Body of pancreas (tissue), 4 donors: ENCODE results near the gene TMPRSS11D. TPM values are rescaled to one million over a fixed set of nuclear protein-coding genes. Genes with fewer than 3 reads are reported as not detected.

Source experiments
- ATAC-seq: fragments of 150-250 bp; one replicate; pipeline ENCODE4 v1.9.1; 2016
- DNase-seq, 4 donors: peaks; one replicate each; pipeline ENCODE4 v3.0.0-alpha.2; 2019
- H3K27ac ChIP-seq, 4 donors: fragments of 200-600 bp; sonication (generic); 1 replicate in 3 of 4; 2 replicates in 1 of 4; pipeline versions ENCODE4 v1.5.1 to v1.6.1; 2016 to 2019; ENCODE audit warnings: mild to moderate bottlenecking in 1 of 4, mixed read lengths in 1 of 4, moderate library complexity in 1 of 4
- H3K27me3 ChIP-seq, 2 donors: fragments of 200-600 bp; sonication (generic); one replicate each; pipeline ENCODE4 v1.6.0; 2016; ENCODE audit warnings: mild to moderate bottlenecking in 1 of 2
- H3K36me3 ChIP-seq, 2 donors: fragments of 200-600 bp; sonication (generic); replicated peaks in 1 of 2; 2 replicates each; pipeline ENCODE4 v1.5.1; 2016; ENCODE audit warnings: low read depth in 2 of 2; ENCODE audit not compliant: insufficient read depth in 1 of 2
- H3K4me1 ChIP-seq: fragments of 200-600 bp; sonication (generic); one replicate; pipeline ENCODE4 v1.6.0; 2016
- H3K4me3 ChIP-seq, 2 donors: fragments of 200-600 bp; sonication (generic); 1 replicate in 1 of 2; 2 replicates in 1 of 2; pipeline ENCODE4 v1.5.1; 2016 to 2019
- H3K9me3 ChIP-seq, 3 donors: fragments of 200-600 bp; sonication (generic); 1 replicate in 2 of 3; 2 replicates in 1 of 3; pipeline ENCODE4 v1.5.1; 2016
- POLR2A ChIP-seq, 3 donors: fragments of 450-650 bp; IDR thresholded peaks; one replicate each; pipeline ENCODE4 v1.6.1; 2016; ENCODE audit warnings: antibody characterized with exemption in 3 of 3, mild to moderate bottlenecking in 2 of 3
- WGBS, 2 donors: methylation state at CpG; one replicate each; pipeline ENCODE4 v1.1.5; 2017; 5-methylcytosine and 5-hydroxymethylcytosine counted together
- intact Hi-C: fragments of 100-400 bp; cut with DNase I; formaldehyde crosslinking; loops from one replicate; pipeline ENCODE4 v1.15.1; 2023
- total RNA-seq, 2 donors: library from RNA; depleted of rRNA; stranded (reverse); fragments of >200 nt; gene quantifications; one replicate each; pipeline ENCODE4 v1.1.0, GENCODE V29; 2016
- TF ChIP-seq, protein P1 (sequence below), 7 experiments: fragments of 450-650 bp in 4 of 7; fragments of 200-600 bp in 3 of 7; sonication (generic) in 3 of 7; IDR thresholded peaks; one replicate each; pipeline ENCODE4 v1.5.1; 2016 to 2019; ENCODE audit warnings: antibody characterized with exemption in 7 of 7

The TMPRSS11D gene, protein sequence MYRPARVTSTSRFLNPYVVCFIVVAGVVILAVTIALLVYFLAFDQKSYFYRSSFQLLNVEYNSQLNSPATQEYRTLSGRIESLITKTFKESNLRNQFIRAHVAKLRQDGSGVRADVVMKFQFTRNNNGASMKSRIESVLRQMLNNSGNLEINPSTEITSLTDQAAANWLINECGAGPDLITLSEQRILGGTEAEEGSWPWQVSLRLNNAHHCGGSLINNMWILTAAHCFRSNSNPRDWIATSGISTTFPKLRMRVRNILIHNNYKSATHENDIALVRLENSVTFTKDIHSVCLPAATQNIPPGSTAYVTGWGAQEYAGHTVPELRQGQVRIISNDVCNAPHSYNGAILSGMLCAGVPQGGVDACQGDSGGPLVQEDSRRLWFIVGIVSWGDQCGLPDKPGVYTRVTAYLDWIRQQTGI
- not detected for total RNA-seq

DNA sequence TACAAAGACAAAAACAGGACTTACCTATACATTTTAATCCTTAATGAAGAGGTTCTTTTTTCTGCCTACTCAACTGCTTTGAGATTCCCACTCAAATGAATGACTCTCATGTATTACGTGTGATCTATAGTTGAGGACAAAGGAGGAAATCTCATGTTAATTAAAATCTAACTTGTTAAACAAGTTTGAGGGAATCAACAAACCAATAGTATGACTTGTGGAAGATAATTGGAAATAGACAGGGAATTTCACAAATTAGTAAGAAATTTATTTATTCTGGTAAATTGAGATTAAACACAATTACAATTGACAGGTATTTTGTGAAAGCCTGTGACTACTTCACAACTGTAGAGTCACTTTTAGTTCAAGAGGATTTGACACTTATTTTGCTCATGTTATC, at the start of gene TMPRSS11D:
TMPRSS11D (minus strand) TSS at position 101 of the 400 bp plus-strand sequence; CDS start at position 32, 69 bp downstream.
- Histone ChIP-seq H3K27ac (no peak within 1 kb of the TSS), H3K9me3 (no peaks in the 10 kb centered on the region), H3K36me3 (no peaks in the 10 kb centered on the region), H3K4me3 (no peak within 1 kb of the TSS), H3K4me1 (no peaks in the 10 kb centered on the region), H3K27me3 (no peaks in the 10 kb centered on the region)
- no peak for DNase-seq
- TF ChIP-seq, protein P1, sequence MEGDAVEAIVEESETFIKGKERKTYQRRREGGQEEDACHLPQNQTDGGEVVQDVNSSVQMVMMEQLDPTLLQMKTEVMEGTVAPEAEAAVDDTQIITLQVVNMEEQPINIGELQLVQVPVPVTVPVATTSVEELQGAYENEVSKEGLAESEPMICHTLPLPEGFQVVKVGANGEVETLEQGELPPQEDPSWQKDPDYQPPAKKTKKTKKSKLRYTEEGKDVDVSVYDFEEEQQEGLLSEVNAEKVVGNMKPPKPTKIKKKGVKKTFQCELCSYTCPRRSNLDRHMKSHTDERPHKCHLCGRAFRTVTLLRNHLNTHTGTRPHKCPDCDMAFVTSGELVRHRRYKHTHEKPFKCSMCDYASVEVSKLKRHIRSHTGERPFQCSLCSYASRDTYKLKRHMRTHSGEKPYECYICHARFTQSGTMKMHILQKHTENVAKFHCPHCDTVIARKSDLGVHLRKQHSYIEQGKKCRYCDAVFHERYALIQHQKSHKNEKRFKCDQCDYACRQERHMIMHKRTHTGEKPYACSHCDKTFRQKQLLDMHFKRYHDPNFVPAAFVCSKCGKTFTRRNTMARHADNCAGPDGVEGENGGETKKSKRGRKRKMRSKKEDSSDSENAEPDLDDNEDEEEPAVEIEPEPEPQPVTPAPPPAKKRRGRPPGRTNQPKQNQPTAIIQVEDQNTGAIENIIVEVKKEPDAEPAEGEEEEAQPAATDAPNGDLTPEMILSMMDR (IDR thresholded peaks at IDR 0.05): no peak
- TF ChIP-seq POLR2A (IDR thresholded peaks at IDR 0.05): no peak
- 83 to 84% methylated on average over 1 of the region's 1 CpG for WGBS, 2 donors
- ATAC-seq: no peak
- intact Hi-C loops: no loop called here

DNA sequence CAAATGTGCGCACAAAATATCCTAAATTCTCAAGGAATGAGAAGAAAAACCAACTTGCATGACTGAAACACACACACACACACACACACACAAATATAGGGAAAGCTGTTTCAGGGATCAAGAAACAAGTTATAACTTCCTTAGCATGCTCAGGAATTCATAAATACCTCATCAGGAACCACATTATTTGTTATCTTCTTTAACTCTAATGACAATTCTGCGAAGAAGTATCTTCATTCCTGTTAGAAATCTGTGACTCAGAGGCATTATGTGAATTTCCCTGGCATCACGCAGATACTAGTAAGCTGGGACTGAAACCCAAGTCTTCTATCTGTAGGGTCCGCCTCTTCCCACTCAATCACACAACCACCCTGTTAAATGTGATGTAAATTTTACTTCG, 49.2 kb upstream of the TMPRSS11D start:
- Histone ChIP-seq H3K27ac (no peak overlapping the region), H3K27me3 (no peaks in the 10 kb centered on the region), H3K4me1 (no peaks in the 10 kb centered on the region), H3K4me3 (no peak overlapping the region), H3K36me3 (no peaks in the 10 kb centered on the region), H3K9me3 (no peaks in the 10 kb centered on the region)
- DNase-seq (no peak), ATAC-seq (no peak)
- TF ChIP-seq POLR2A (IDR thresholded peaks at IDR 0.05): no peak
- intact Hi-C loops: no loop called here
- 83 to 89% methylated on average over 5 of the region's 5 CpGs for WGBS, 2 donors

DNA sequence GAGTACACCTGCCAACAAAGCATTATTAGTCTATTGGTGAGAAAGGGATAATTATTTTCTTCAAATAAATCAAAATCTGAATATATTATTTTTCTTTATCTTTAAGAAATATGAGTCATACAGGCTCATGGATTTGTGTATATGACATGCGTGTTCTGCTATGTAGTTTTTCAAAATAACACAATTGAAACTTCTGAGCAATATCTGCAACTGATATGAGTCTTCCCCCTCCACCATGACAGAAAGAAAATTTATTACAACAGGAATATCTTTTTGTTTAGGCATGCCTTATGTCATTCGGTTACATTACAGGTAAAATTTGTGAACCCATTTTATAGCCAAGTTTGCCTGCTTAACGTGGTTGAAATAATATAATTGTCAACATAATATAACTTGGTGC, 47.5 kb upstream of the TMPRSS11D start:
- DNase-seq (no peak), ATAC-seq (no peak)
- 81 to 89% methylated on average over 3 of the region's 3 CpGs for WGBS, 2 donors
- no peak overlapping the region for H3K27ac ChIP-seq
- no peaks in the 10 kb centered on the region for H3K4me1 ChIP-seq
- H3K4me3 ChIP-seq: no peak overlapping the region
- H3K9me3 ChIP-seq: no peaks in the 10 kb centered on the region
- H3K36me3 ChIP-seq: no peaks in the 10 kb centered on the region
- TF ChIP-seq, protein P1 (IDR thresholded peaks at IDR 0.05): no peak
- TF ChIP-seq POLR2A (IDR thresholded peaks at IDR 0.05): no peak
- intact Hi-C loops: no loop called here
- H3K27me3 ChIP-seq: no peaks in the 10 kb centered on the region

DNA sequence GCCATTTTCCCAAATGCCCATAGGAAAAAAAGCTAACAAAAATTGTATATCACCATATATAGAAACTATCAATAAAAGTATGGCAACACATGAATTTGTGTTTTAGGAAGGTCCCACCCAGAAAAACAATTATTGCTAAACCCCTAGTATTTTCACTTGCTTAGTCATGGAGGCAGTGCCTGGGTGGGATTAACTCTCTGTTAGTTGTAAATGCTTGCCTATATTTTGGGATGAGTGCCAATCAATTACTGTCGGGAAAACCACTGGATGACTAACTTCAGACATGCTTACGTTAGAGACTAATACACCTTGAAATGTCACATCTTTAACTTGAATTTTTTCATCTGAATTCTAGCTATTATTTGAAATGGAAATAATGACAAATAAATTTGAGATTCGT, 45.6 kb upstream of the TMPRSS11D start:
- intact Hi-C loops: no loop called here
- Histone ChIP-seq H3K36me3 (no peaks in the 10 kb centered on the region), H3K4me3 (no peak overlapping the region), H3K4me1 (no peaks in the 10 kb centered on the region), H3K27me3 (no peaks in the 10 kb centered on the region), H3K9me3 (no peaks in the 10 kb centered on the region), H3K27ac (no peak overlapping the region)
- 59 to 72% methylated on average over 3 of the region's 3 CpGs for WGBS, 2 donors
- no peak for DNase-seq
- ATAC-seq: no peak
- no peak for TF ChIP-seq POLR2A (IDR thresholded peaks at IDR 0.05)
- TF ChIP-seq, protein P1 (IDR thresholded peaks at IDR 0.05): no peak

DNA sequence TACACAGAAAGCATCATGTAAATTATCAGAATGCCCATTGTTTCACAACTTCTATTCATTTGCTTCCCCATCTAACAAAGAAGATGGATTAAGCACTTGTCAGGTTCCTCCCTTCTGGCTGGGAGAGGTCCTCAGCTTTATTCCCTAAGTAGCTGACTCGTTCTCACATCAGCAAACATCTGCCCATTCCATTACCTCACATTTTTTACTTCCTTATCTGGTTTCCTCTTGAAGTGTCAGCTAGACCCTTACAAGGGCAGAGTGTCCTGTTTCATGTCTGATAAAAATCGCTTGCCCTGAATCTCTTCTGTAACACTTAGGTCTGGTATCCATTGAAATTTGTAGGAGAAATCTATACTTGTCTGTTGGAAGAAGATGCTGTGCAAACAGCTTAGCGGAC, 44.7 kb upstream of the TMPRSS11D start:
- Histone ChIP-seq H3K4me1 (no peaks in the 10 kb centered on the region), H3K4me3 (no peak overlapping the region), H3K27ac (no peak overlapping the region), H3K36me3 (no peaks in the 10 kb centered on the region), H3K27me3 (no peaks in the 10 kb centered on the region), H3K9me3 (no peaks in the 10 kb centered on the region)
- WGBS, 2 donors: 24 to 30% methylated on average over 3 of the region's 3 CpGs
- intact Hi-C loops: no loop called here
- TF ChIP-seq POLR2A (IDR thresholded peaks at IDR 0.05): no peak
- TF ChIP-seq, protein P1 (IDR thresholded peaks at IDR 0.05): no peak
- DNase-seq: no peak
- no peak for ATAC-seq
